GM18951 (cell line): ENCODE measurements around the gene NGEF.

Experiments used
- POLR2A ChIP-seq: IDR thresholded peaks from 4 replicates; pipeline ENCODE4 v1.6.1; 2011; ENCODE audit warnings: mild to moderate bottlenecking; ENCODE audit not compliant: insufficient read length, insufficient read depth; ENCODE audit errors: extremely low read depth
- in situ Hi-C: fragments of 300-500 bp; cut with MboI; formaldehyde crosslinking; loops from one replicate; pipeline ENCODE4 v1.12.0; 2022; ENCODE audit warnings: low sequenced_read_pairs, mixed read lengths, inconsistent platforms; ENCODE audit not compliant: unreplicated experiment

Gene NGEF

DNA sequence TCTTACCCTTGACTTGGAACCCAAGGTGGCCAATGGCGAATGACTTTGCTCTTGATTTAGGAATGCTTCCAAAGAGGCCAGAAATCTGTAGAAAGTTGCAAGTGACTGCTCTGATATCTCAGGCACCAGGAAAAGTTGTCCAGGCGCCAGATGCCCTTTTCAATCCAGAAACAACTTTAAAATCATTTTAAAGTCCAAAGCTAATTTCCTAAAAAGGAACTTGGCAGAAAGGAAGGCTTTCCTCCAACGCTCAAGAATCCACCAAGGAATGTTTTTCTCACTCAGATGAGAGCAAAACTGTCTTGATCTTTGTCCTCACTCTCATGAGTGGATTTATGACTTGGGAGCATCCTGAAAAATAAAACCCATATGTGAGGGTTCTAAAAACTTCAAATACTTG, 5.3 kb downstream of the NGEF start:
- in situ Hi-C loops = no loop called here
- no peak for TF ChIP-seq POLR2A

DNA sequence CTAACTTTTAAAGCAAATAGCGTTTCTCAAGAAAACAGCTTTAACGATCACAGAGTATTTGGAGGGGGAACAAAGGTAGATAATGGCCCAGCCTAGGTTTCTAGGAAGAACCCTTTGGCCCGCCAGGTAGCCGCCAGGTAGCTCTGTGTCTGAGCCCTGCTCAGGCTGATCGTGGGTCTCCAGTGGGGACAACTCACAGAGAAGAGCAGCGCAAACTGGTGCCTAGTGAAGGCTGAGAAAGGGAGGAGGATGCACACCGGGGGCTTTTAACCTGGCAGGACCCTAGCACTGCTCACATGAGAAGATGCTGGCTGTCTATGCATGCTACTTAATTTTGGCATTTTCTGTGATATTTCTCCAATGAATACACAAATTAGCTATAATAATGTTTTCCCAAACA, 5.8 kb downstream of the NGEF start:
- in situ Hi-C loops = no loop called here
- TF ChIP-seq POLR2A = no peak

- no peak for TF ChIP-seq POLR2A
- in situ Hi-C loops = no loop called here
Observed at GRCh38 chr2:233006648-233007047, 6.4 kb downstream of the NGEF start.

- no peak for TF ChIP-seq POLR2A
- in situ Hi-C loops = no loop called here
Observed at GRCh38 chr2:233005096-233005495, 8.0 kb downstream of the NGEF start.

- no peak for TF ChIP-seq POLR2A
- in situ Hi-C loops = no loop called here
Observed at GRCh38 chr2:233003658-233004555, 9.1 kb downstream of the NGEF start.

GRCh38 chr2:233002829-233003657, 10.0 kb downstream of the NGEF start:
- in situ Hi-C loops = no loop called here
- no peak for TF ChIP-seq POLR2A

DNA sequence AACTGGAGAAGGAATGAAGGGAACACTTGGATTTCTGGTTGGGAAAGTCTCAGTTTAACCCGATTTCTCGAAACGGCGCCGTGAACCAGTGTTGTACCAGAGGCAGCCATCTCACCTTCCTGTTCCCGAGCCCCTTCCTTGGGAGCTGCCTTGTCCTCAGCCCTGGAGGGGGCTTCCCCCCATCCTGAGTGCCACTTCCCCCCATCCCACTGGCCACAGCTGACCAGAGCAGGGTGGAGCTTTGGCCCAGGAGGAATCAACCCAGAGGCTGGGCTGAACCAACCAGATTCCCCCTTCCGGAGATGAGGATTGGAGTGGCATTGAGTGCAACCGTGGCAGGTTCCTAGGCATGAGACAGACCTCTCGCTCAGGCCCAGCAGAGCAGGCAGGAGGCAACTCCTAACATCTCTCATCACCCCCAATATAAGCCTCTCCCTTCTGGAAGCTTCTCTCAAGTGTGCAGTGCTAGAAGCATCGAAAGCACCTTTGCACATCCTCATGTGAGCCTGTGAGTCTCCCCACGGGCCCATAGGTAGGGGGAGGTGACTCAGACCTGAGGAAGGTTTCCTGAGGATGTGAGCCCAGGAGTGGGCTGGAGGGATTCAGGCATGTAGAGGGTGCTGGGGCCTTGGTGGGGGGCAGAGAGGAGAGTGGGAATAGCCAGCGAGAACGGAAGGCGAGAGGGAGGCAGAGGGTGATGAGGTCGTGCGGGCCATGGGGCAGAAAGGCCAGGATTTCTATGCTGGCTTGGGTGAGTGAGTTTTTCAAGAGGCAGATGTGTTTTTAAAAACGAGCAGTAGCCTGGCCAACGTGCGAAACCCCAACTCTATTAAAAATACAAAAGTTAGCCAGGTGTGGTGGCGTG, 11.9 kb downstream of the NGEF start:
- in situ Hi-C loops = no loop called here

DNA sequence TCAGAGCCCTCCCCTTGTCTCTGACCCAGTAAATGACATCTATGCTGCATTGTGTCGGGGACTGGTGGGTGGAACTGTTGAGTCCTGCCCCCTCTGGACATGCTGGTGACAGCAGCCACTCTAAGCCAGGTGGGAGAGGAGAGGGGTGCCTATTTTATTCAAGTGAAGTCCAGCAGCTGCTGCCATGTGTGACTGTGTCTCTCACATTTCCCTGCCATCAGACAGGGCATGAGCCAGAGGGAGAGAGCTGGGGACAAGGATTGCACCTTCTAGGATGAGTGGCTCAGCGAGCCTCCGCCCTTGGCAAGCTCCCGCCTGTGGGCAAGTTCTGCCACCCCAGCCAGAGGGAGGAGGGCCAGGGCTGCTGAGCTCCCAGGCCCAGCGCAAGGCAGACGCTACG, 13.7 kb downstream of the NGEF start:
- TF ChIP-seq POLR2A = no peak
- in situ Hi-C loops = no loop called here

More for the DNA sequence above, 11.9 kb downstream of the NGEF start:
- no peak for TF ChIP-seq POLR2A

DNA sequence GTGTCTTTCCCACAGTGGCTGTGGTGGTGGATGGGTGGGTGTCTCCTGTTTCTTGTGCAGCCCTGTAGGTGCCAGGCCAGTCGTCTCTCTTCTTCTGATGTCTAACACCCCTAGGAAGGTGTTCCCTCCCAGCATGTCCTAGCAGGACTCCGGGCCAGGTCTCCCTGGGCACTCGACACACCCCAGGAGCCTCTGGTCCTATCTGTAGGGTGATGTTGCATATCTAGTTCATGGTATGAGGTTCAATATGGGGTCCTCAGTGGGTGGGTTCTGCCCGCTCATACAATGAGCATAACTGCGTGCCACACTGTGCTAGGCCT, 14.4 kb downstream of the NGEF start:
- in situ Hi-C loops = no loop called here
- TF ChIP-seq POLR2A = no peak

GRCh38 chr2:232997749-232998665, 15.0 kb downstream of the NGEF start:
- in situ Hi-C loops = no loop called here
- TF ChIP-seq POLR2A = no peak

GRCh38 chr2:232994446-232994845, 18.6 kb downstream of the NGEF start:
- in situ Hi-C loops = no loop called here
- TF ChIP-seq POLR2A = no peak

GRCh38 chr2:232993231-232993821, 19.7 kb downstream of the NGEF start:
- in situ Hi-C loops = no loop called here
- TF ChIP-seq POLR2A = no peak

DNA sequence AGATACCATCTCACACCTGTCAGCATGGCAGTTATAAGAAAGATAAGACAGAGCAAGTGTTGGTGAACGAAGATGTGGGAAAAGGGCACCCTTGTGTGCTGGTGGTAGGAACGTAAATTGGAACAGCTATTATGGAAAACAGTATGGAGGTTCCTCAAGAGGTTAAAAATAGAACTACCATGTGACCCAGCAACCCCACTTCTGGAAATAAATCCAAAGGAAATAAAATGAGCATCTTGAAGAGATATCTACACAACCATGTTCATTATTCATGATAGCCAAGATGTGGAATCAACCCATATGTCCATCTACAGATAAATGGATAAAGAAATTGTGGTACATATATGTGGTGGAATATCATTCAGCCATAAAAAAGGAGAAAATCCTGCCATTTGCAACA, 26.9 kb downstream of the NGEF start:
- in situ Hi-C loops = no loop called here
- no peak for TF ChIP-seq POLR2A
